Psoas muscle (tissue), 8 donors: ENCODE results near the gene DHH. TPM values are rescaled to one million over a fixed set of nuclear protein-coding genes. Genes with fewer than 3 reads are reported as not detected.

Experiments used
- ATAC-seq, 4 donors: fragments of 200-7000 bp; cut with Tn5 transposase; one replicate each; pipeline ENCODE4 v1.9.1; 2020; ENCODE audit warnings: moderate library complexity in 3 of 4, mild to moderate bottlenecking in 2 of 4
- DNase-seq, 2 donors: peaks; one replicate each; pipeline ENCODE4 v3.0.0-alpha.2; 2020
- H3K27ac ChIP-seq: fragments of 200-600 bp; one replicate; pipeline ENCODE4 v1.8.0; 2022
- H3K27me3 ChIP-seq, 3 donors: fragments of 200-600 bp in 1 of 3; one replicate each; pipeline versions ENCODE4 v1.6.1 to v1.8.0; 2013 to 2022; ENCODE audit warnings: low read length in 2 of 3, mild to moderate bottlenecking in 2 of 3, moderate library complexity in 1 of 3; ENCODE audit not compliant: insufficient read depth in 3 of 3
- H3K36me3 ChIP-seq, 2 donors: fragments of 200-600 bp in 1 of 2; one replicate each; pipeline versions ENCODE4 v1.6.1 to v1.8.0; 2013 to 2022; ENCODE audit warnings: low read depth in 1 of 2, mild to moderate bottlenecking in 1 of 2, moderate library complexity in 1 of 2; ENCODE audit not compliant: insufficient read depth in 1 of 2
- H3K4me1 ChIP-seq: fragments of 200-600 bp; one replicate; pipeline ENCODE4 v1.8.0; 2022
- H3K4me3 ChIP-seq: fragments of 200-600 bp; one replicate; pipeline ENCODE4 v1.8.0; 2022; ENCODE audit warnings: mild to moderate bottlenecking
- H3K9me3 ChIP-seq: fragments of 200-600 bp; one replicate; pipeline ENCODE4 v1.8.0; 2022
- CTCF ChIP-seq: fragments of 200-600 bp; IDR thresholded peaks from one replicate; pipeline ENCODE4 v1.8.0; 2022; ENCODE audit warnings: antibody characterized with exemption
- WGBS, 3 donors: extraction: QIAGEN DNeasy Blood & Tissue Kit; methylation state at CpG; one replicate each; pipeline versions ENCODE4 v1.1.6 to v1.1.7; 2013; 5-methylcytosine and 5-hydroxymethylcytosine counted together
- intact Hi-C, 2 donors: fragments of 100-400 bp; cut with DNase I; formaldehyde crosslinking; loops; one replicate each; pipeline versions ENCODE4 v1.11.0 to v1.14.2; 2022
- polyA plus RNA-seq, 3 donors: library from polyadenylated mRNA; stranded (reverse); fragments of 200-250 nt; gene quantifications; one replicate each; pipeline ENCODE4 v1.2.3, GENCODE V29; 2013
- total RNA-seq, 4 donors: library from RNA; stranded (reverse); fragmentation: NEBNext Ultra II Directional in 2 of 4; extraction: Animal tissue kit (Norgen Biotek cat#: 25700) in 2 of 4; gene quantifications; one replicate each; pipeline versions ENCODE4 v1.2.1 to v1.2.4, GENCODE V29; 2021 to 2023
- donor health status: healthy with polysubstance abuse.
- donor health status: DM: no; HTN: no; CAD: no; lungs with moderate emphysema.
- donor health status: Bipolar disorder and iron deficiency.
- donor health status: healthy.
- donor health status: DM: yes; HTN: yes; CAD: no.
- donor health status: DM: no; HTN: no; CAD: no.
- donor health status: DM: no; HTN: no; CAD: no.
- donor health status: DM: yes; HTN: yes; CAD: no.

The DHH gene
- total and polyA plus RNA-seq, 7 donors = 0.07 to 0.43 (median 0.17) TPM

DNA sequence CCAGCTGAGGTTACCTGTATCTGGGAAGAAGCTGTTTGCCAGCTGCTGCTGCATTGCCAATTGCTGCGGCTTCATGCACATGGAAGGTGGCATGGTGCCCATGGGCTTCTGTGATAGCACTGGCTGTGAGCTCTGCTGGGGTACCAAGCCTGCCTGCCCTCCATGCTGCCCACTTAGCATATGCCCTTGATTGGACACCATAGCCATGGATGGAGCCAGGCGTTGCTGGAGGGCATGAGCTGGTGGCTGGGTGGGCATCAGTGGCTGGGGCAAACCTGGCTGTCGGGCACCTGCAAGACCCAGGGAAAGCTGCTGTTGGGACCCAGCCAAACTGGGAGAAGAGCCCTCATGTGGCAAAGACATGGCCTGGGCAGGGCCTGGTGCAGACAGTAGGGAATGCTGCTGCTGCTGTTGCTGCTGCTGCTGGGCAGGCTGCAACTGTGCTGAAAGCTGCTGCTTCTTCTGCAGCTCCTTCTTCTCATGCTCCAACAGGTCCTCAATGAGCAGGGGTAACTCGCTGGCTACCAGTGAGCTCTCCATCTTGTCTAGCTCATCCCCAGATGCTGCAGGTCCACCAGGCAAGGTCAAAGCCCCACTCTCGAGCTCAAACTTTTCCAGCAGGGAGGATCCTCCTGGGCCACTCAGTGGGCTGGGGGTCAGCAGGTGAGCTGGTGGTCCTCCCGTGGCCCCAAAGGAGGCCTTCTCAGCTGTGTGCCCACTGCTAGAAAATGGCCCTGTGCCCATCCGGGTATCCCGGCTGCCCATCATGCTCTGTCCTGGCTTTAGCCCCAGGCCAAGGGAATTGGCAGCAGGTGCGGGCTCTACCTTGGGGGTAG, 57.3 kb downstream of the DHH start:
- H3K4me1 ChIP-seq = no peaks in the 10 kb centered on the region
- DNase-seq (no peak), ATAC-seq (no peak)
- no peaks in the 10 kb centered on the region for H3K9me3 ChIP-seq
- peaks cover 8 to 98% of the 10 kb centered on the region in 2 donors for H3K36me3 ChIP-seq
- H3K4me3 ChIP-seq = no peak overlapping the region
- no peak for TF ChIP-seq CTCF
- intact Hi-C loops = no loop called here
- 80 to 84% (median 84%) methylated on average over 9 of the region's 9 CpGs for WGBS, 3 donors
- no peaks in the 10 kb centered on the region for H3K27me3 ChIP-seq
- H3K27ac ChIP-seq = no peak overlapping the region

Other genes starting within 250 kb of the DHH start
- 10 to 100 TPM; 38.5 to 71.6 (median 58.5) TPM for gene DDX23, start 242.6 kb downstream of the DHH start, total RNA-seq
- 10 to 100 TPM; 39.4 to 92.8 (median 64.5) TPM for gene DDX23, start 242.6 kb downstream of the DHH start, polyA plus RNA-seq
- under 1 TPM in 3 of 4 donors, not detected in 1; 0.15 to 0.64 (median 0.19) TPM for gene RND1, start 228.9 kb downstream of the DHH start, total RNA-seq
- 1 to 10 TPM in 1 of 3 donors, under 1 TPM in 1, not detected in 1; 0.18 to 1.2 TPM for gene RND1, start 228.9 kb downstream of the DHH start, polyA plus RNA-seq
- gene FKBP11, start 169.3 kb downstream of the DHH start, total RNA-seq = 1 to 10 TPM; 1.6 to 7.8 (median 2.2) TPM
- 1 to 10 TPM; 1.6 to 7.6 (median 2.9) TPM for gene FKBP11, start 169.3 kb downstream of the DHH start, polyA plus RNA-seq
- 10 to 100 TPM; 17.4 to 27.0 (median 22.3) TPM for gene ARF3, start 137.3 kb downstream of the DHH start, total RNA-seq
- gene ARF3, start 137.3 kb downstream of the DHH start, polyA plus RNA-seq = 10 to 100 TPM in 2 of 3 donors, 1 to 10 TPM in 1; 7.4 to 18.1 (median 13.2) TPM
- under 1 TPM in 2 of 4 donors, not detected in 2; 0.26 to 0.53 TPM for gene WNT10B, start 123.1 kb downstream of the DHH start, total RNA-seq
- under 1 TPM in 2 of 3 donors, not detected in 1; 0.13 to 0.14 TPM for gene WNT10B, start 123.1 kb downstream of the DHH start, polyA plus RNA-seq
- not detected for gene WNT1, start 116.5 kb downstream of the DHH start, total RNA-seq
- not detected for gene WNT1, start 116.5 kb downstream of the DHH start, polyA plus RNA-seq
- gene DDN, start 95.4 kb downstream of the DHH start, total RNA-seq = 100 to 1,000 TPM in 2 of 4 donors, 10 to 100 TPM in 2; 11.2 to 485 (median 123) TPM
- 100 to 1,000 TPM in 1 of 3 donors, 10 to 100 TPM in 2; 43.0 to 126 (median 72.6) TPM for gene DDN, start 95.4 kb downstream of the DHH start, polyA plus RNA-seq
- gene PRKAG1, start 76.0 kb downstream of the DHH start, total RNA-seq = 10 to 100 TPM; 49.5 to 91.6 (median 70.6) TPM
- gene PRKAG1, start 76.0 kb downstream of the DHH start, polyA plus RNA-seq = 100 to 1,000 TPM in 1 of 3 donors, 10 to 100 TPM in 2; 67.5 to 105 (median 86.5) TPM
- 10 to 100 TPM; 62.6 to 69.8 (median 65.1) TPM for gene KMT2D, start 34.0 kb downstream of the DHH start, total RNA-seq
- gene KMT2D, start 34.0 kb downstream of the DHH start, polyA plus RNA-seq = 10 to 100 TPM; 10.8 to 65.8 (median 13.9) TPM
- gene RHEBL1, start 24.8 kb downstream of the DHH start, total RNA-seq = under 1 TPM in 1 of 4 donors, not detected in 3; 0.97 TPM
- gene RHEBL1, start 24.8 kb downstream of the DHH start, polyA plus RNA-seq = 1 to 10 TPM in 1 of 3 donors, under 1 TPM in 2; 0.21 to 1.2 (median 0.57) TPM
- gene LMBR1L, start 16.0 kb upstream of the DHH start, total RNA-seq = 10 to 100 TPM; 13.3 to 27.3 (median 21.3) TPM
- 10 to 100 TPM; 13.3 to 16.8 (median 14.1) TPM for gene LMBR1L, start 16.0 kb upstream of the DHH start, polyA plus RNA-seq
- gene TUBA1B, start 36.6 kb upstream of the DHH start, total RNA-seq = 100 to 1,000 TPM; 101 to 368 (median 242) TPM
- 1,000 to 10,000 TPM in 1 of 3 donors, 100 to 1,000 TPM in 2; 294 to 1,147 (median 389) TPM for gene TUBA1B, start 36.6 kb upstream of the DHH start, polyA plus RNA-seq
- gene TUBA1A, start 94.3 kb upstream of the DHH start, total RNA-seq = 10 to 100 TPM; 21.3 to 29.8 (median 29.0) TPM
- gene TUBA1A, start 94.3 kb upstream of the DHH start, polyA plus RNA-seq = 10 to 100 TPM; 16.4 to 48.2 (median 29.9) TPM
- 100 to 1,000 TPM in 1 of 4 donors, 10 to 100 TPM in 3; 41.4 to 103 (median 48.2) TPM for gene TUBA1C, start 170.3 kb upstream of the DHH start, total RNA-seq
- gene TUBA1C, start 170.3 kb upstream of the DHH start, polyA plus RNA-seq = 100 to 1,000 TPM in 2 of 3 donors, 10 to 100 TPM in 1; 62.9 to 454 (median 129) TPM
- not detected for gene PRPH, start 200.3 kb upstream of the DHH start, total RNA-seq
- gene PRPH, start 200.3 kb upstream of the DHH start, polyA plus RNA-seq = under 1 TPM in 2 of 3 donors, not detected in 1; 0.06 to 0.20 TPM
- under 1 TPM in 2 of 4 donors, not detected in 2; 0.39 to 0.48 TPM for gene TROAP, start 228.5 kb upstream of the DHH start, total RNA-seq
- gene TROAP, start 228.5 kb upstream of the DHH start, polyA plus RNA-seq = under 1 TPM; 0.07 to 0.36 (median 0.26) TPM
- not detected for gene C1QL4, start 242.4 kb upstream of the DHH start, total RNA-seq
- gene C1QL4, start 242.4 kb upstream of the DHH start, polyA plus RNA-seq = not detected